LNCaP clone FGC (cell line): ENCODE data around the gene LCTL.

Experiments
- DNase-seq: peaks from one replicate; pipeline ENCODE4 v3.0.0-alpha.2; 2011; ENCODE audit warnings: low read depth
- H3K4me3 ChIP-seq: 2 replicates; pipeline ENCODE4 v1.5.1; 2011; ENCODE audit warnings: mild to moderate bottlenecking, low read depth, low read length, control low read depth
- CTCF ChIP-seq: IDR thresholded peaks from 2 replicates; pipeline ENCODE4 v1.5.1; 2012; ENCODE audit warnings: mild to moderate bottlenecking; ENCODE audit not compliant: control insufficient read depth, insufficient read depth; ENCODE audit errors: extremely low read depth

LCTL gene

GRCh38 chr15:66587020-66587419, 21.2 kb upstream of the LCTL start:
- no peak overlapping the region for H3K4me3 ChIP-seq
- no peak for TF ChIP-seq CTCF
- no peak for DNase-seq

GRCh38 chr15:66586155-66586976, 20.6 kb upstream of the LCTL start:
- no peak for DNase-seq
- no peak overlapping the region for H3K4me3 ChIP-seq
- no peak for TF ChIP-seq CTCF

GRCh38 chr15:66581972-66582537, 16.3 kb upstream of the LCTL start:
- no peak for TF ChIP-seq CTCF
- H3K4me3 ChIP-seq = peak overlapping the region; percentile 42
- DNase-seq = peak; percentile 98

- no peak for TF ChIP-seq CTCF
- no peak overlapping the region for H3K4me3 ChIP-seq
- no peak for DNase-seq
Observed at GRCh38 chr15:66580643-66581042, 14.8 kb upstream of the LCTL start.

GRCh38 chr15:66578286-66578875, 12.6 kb upstream of the LCTL start:
- TF ChIP-seq CTCF = no peak
- DNase-seq = no peak
- H3K4me3 ChIP-seq = no peak overlapping the region

GRCh38 chr15:66574596-66574950, 8.8 kb upstream of the LCTL start:
- no peak for DNase-seq
- no peak for TF ChIP-seq CTCF
- no peak overlapping the region for H3K4me3 ChIP-seq
